ENCODE measurements around the gene SLC25A24. TPM values are rescaled to one million over a fixed set of nuclear protein-coding genes. Genes with fewer than 3 reads are reported as not detected.

The SLC25A24 gene
- total and polyA plus RNA-seq, 2 of the 13 experiments (the other 11 are each of a cell fraction or from before 2014, with no cell fraction given), result 8.0 to 12.4 TPM

- ChIA-PET POLR2A (no interaction called here), CTCF (ENCODE audit: low intra/inter-chr PET ratio, low total read pairs) (no interaction called here)
- FAIRE-seq, result no peak
- no peak for DNase-seq (ENCODE audit: low spot score)
- no peaks in the 10 kb centered on the region for H3K9me3 ChIP-seq (ENCODE audit: low read length)
- H2AFZ ChIP-seq (ENCODE audit: low read length), result no peak overlapping the region
- no peaks in the 10 kb centered on the region for H3K27me3 ChIP-seq (ENCODE audit: control insufficient read depth in 1 of 2, insufficient read depth in 2 of 2, low read length in 2 of 2)
- intact Hi-C loops (cut with micrococcal nuclease; ENCODE audit: unreplicated experiment) (no loop called here), in situ Hi-C loops (cut with HindIII; ENCODE audit: extremely low pct_ligation_motif_present, low pct_unique_long_range_greater_than_20kb) (no loop called here)
- ATAC-seq, result no peak
- no peak overlapping the region for H3K27ac ChIP-seq (ENCODE audit: extremely low read length, insufficient read depth, low read length)
- no TSS peak for BruUV-seq (replicated peaks)
- no peak overlapping the region for H3K4me3 ChIP-seq (replicated peaks in 1 of 3; ENCODE audit: insufficient read depth in 1 of 3, low read depth in 2 of 3, low read length in 3 of 3)
- no peaks in the 10 kb centered on the region for H4K20me1 ChIP-seq (ENCODE audit: insufficient read depth, low read length)
- H3K36me3 ChIP-seq (replicated peaks in 1 of 2; ENCODE audit: control insufficient read depth in 1 of 2, insufficient read depth in 2 of 2, low read length in 2 of 2), result 0 out of 5 replicates have a peak, but pooled peaks cover 0 to 7% of the 10 kb centered on the region in 2 experiments
- H3K4me2 ChIP-seq (ENCODE audit: low read depth, low read length), result no peak overlapping the region
- H3K9ac ChIP-seq (ENCODE audit: insufficient read depth, low read depth, low read length), result no peak overlapping the region
- TF ChIP-seq ZNF12 (CRISPR knock-in tag; IDR thresholded peaks at IDR 0.05), result no peak
- TF ChIP-seq ZBTB38 (CRISPR knock-in tag; IDR thresholded peaks at IDR 0.05), result no peak
- H3K79me2 ChIP-seq (ENCODE audit: insufficient read depth, low read length), result no peaks in the 10 kb centered on the region
- WGBS (ENCODE audit: low lambda C conversion rate), result 34% methylated on average over 1 of the region's 1 CpG
- no peaks in the 10 kb centered on the region for H3K4me1 ChIP-seq (ENCODE audit: insufficient read depth, low read length)
Measured at GRCh38 chr1:108140936-108141335, 59.2 kb downstream of the SLC25A24 start.

- in situ Hi-C loops (cut with HindIII; ENCODE audit: extremely low pct_ligation_motif_present, low pct_unique_long_range_greater_than_20kb), result no loop called here
- no peak overlapping the region for H3K27ac ChIP-seq (ENCODE audit: extremely low read length, insufficient read depth, low read length)
- POLR2A ChIA-PET, result no interaction called here
- ATAC-seq (no peak), DNase-seq (ENCODE audit: low spot score) (no peak), FAIRE-seq (no peak)
- 0 out of 5 replicates have a peak, but pooled peaks cover 0 to 7% of the 10 kb centered on the region in 2 experiments for H3K36me3 ChIP-seq (replicated peaks in 1 of 2; ENCODE audit: control insufficient read depth in 1 of 2, insufficient read depth in 2 of 2, low read length in 2 of 2)
- CTCF ChIA-PET (ENCODE audit: low intra/inter-chr PET ratio, low total read pairs), result no interaction called here
- H3K4me3 ChIP-seq (replicated peaks in 1 of 3; ENCODE audit: insufficient read depth in 1 of 3, low read depth in 2 of 3, low read length in 3 of 3), result no peak overlapping the region
- BruUV-seq (replicated peaks), result no TSS peak
- no peak overlapping the region for H2AFZ ChIP-seq (ENCODE audit: low read length)
- intact Hi-C loops (cut with micrococcal nuclease; ENCODE audit: unreplicated experiment), result no loop called here
- H3K9me3 ChIP-seq (ENCODE audit: low read length), result no peaks in the 10 kb centered on the region
- H3K27me3 ChIP-seq (ENCODE audit: control insufficient read depth in 1 of 2, insufficient read depth in 2 of 2, low read length in 2 of 2), result no peaks in the 10 kb centered on the region
- no peaks in the 10 kb centered on the region for H3K79me2 ChIP-seq (ENCODE audit: insufficient read depth, low read length)
- TF ChIP-seq ZNF740 (CRISPR knock-in tag; IDR thresholded peaks at IDR 0.05) (no peak), TCF7L2 (IDR thresholded peaks at IDR 0.05; ENCODE audit: low read depth, low read length) (no peak), BCL3 (CRISPR knock-in tag; IDR thresholded peaks at IDR 0.05) (no peak), SIN3A (IDR thresholded peaks at IDR 0.05; ENCODE audit: borderline replicate concordance, low read depth, low read length) (no peak), SMAD3 (CRISPR knock-in tag; IDR thresholded peaks at IDR 0.05) (no peak), POLR2G (IDR thresholded peaks at IDR 0.05; ENCODE audit: low read depth, low read length) (no peak), MEIS1 (CRISPR knock-in tag; IDR thresholded peaks at IDR 0.05; ENCODE audit: borderline replicate concordance) (no peak), RBM39 (IDR thresholded peaks at IDR 0.05; ENCODE audit: low read depth, low read length, poor library complexity, severe bottlenecking) (no peak), DR1 (CRISPR knock-in tag; IDR thresholded peaks at IDR 0.05) (no peak), ZNF749 (CRISPR knock-in tag; IDR thresholded peaks at IDR 0.05; ENCODE audit: borderline replicate concordance) (no peak), SAFB2 (CRISPR knock-in tag; IDR thresholded peaks at IDR 0.05; ENCODE audit: borderline replicate concordance, low read depth) (no peak), PHF21A (CRISPR knock-in tag; IDR thresholded peaks at IDR 0.05) (no peak), ZNF761 (CRISPR knock-in tag; conservative IDR thresholded peaks at IDR 0.05) (no peak), MXD3 (CRISPR knock-in tag; IDR thresholded peaks at IDR 0.05) (no peak)
- 38% methylated on average over 1 of the region's 1 CpG for WGBS (ENCODE audit: low lambda C conversion rate)
- no peak overlapping the region for H3K4me2 ChIP-seq (ENCODE audit: low read depth, low read length)
- no peaks in the 10 kb centered on the region for H4K20me1 ChIP-seq (ENCODE audit: insufficient read depth, low read length)
- no peaks in the 10 kb centered on the region for H3K4me1 ChIP-seq (ENCODE audit: insufficient read depth, low read length)
- H3K9ac ChIP-seq (ENCODE audit: insufficient read depth, low read depth, low read length), result no peak overlapping the region
Measured at GRCh38 chr1:108140177-108140576, 60.0 kb downstream of the SLC25A24 start.

Data from HepG2 (cell line).